ENCODE results near the gene PPP1R14C. TPM values are rescaled to one million over a fixed set of nuclear protein-coding genes. Genes with fewer than 3 reads are reported as not detected.

PPP1R14C gene
- total and polyA plus RNA-seq, 4 donors: 6.5 to 68.4 (median 24.0) TPM

GRCh38 chr6:150267686-150268561, 125.1 kb downstream of the PPP1R14C start:
- ATAC-seq (ENCODE audit: insufficient read depth, low FRiP score): peak; percentile 37
- no peak overlapping the region for H3K27ac ChIP-seq (ENCODE audit: low read depth in 1 of 2, low read length in 1 of 2)
- no peak overlapping the region for H3K9ac ChIP-seq (ENCODE audit: insufficient read depth in 1 of 2, low read length in 2 of 2)

DNA sequence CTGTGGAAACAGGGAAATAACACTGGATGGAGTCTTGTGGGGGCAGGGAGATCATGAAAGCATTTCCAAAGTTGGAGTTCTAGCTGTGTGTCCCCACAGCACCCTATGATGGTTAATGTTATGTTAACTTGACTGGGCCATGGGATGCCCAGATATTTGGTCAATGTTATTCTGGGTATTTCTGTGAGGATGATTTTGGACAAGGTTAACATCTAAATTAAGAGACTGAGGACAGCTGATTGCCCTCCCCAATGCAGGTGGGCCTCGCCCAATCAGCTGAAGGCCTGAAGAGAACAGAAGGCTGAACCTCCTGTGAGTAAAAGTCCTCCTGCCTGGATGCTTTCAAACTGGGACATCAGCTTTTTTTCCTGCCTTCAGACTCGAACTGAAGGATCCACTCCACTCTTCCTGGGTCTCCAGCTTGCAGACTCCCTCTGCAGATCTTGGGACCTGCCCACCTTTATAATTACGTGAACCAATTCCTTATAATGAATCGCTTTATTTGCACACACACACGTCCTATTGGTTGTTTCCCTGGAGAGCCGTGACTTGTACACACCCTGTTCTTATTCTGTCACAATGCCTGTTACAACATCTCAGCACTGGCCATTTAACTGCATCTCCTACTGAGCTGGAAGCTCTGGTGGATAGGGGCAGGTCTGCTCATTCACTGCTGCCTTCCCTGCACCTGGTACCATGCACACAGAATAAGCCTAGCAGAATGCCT, 126.4 kb downstream of the PPP1R14C start:
- DNase-seq (no peak), ATAC-seq (ENCODE audit: insufficient read depth, low FRiP score) (no peak)
- no peaks in the 10 kb centered on the region for H3K36me3 ChIP-seq (ENCODE audit: control insufficient read depth in 4 of 4, insufficient read depth in 4 of 4, low read length in 4 of 4)
- H3K9ac ChIP-seq (ENCODE audit: insufficient read depth in 1 of 2, low read length in 2 of 2): no peak overlapping the region
- H3K4me1 ChIP-seq (ENCODE audit: control insufficient read depth in 5 of 5, insufficient read depth in 5 of 5, low read length in 5 of 5): no peaks in the 10 kb centered on the region
- no peaks in the 10 kb centered on the region for H3K27me3 ChIP-seq (ENCODE audit: control insufficient read depth in 3 of 3, insufficient read depth in 3 of 3, low read length in 2 of 3)
- 84 to 91% methylated on average over 6 of the region's 6 CpGs for WGBS, 2 donors
- peaks cover 0 to 2% (median 0%) of the 10 kb centered on the region in 4 donors for H3K9me3 ChIP-seq (ENCODE audit: control insufficient read depth in 4 of 4, insufficient read depth in 3 of 4, low read length in 3 of 4)
- TF ChIP-seq, protein P1, sequence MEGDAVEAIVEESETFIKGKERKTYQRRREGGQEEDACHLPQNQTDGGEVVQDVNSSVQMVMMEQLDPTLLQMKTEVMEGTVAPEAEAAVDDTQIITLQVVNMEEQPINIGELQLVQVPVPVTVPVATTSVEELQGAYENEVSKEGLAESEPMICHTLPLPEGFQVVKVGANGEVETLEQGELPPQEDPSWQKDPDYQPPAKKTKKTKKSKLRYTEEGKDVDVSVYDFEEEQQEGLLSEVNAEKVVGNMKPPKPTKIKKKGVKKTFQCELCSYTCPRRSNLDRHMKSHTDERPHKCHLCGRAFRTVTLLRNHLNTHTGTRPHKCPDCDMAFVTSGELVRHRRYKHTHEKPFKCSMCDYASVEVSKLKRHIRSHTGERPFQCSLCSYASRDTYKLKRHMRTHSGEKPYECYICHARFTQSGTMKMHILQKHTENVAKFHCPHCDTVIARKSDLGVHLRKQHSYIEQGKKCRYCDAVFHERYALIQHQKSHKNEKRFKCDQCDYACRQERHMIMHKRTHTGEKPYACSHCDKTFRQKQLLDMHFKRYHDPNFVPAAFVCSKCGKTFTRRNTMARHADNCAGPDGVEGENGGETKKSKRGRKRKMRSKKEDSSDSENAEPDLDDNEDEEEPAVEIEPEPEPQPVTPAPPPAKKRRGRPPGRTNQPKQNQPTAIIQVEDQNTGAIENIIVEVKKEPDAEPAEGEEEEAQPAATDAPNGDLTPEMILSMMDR (IDR thresholded peaks at IDR 0.05; ENCODE audit: control extremely low read depth, extremely low read depth): no peak
- H3K27ac ChIP-seq (ENCODE audit: low read depth in 1 of 2, low read length in 1 of 2): no peak overlapping the region
- H3K4me3 ChIP-seq: no peak overlapping the region

More at GRCh38 chr6:150267686-150268561, 125.1 kb downstream of the PPP1R14C start:
- 74 to 88% methylated on average over 11 of the region's 11 CpGs for WGBS, 2 donors
- TF ChIP-seq, protein P1 (IDR thresholded peaks at IDR 0.05; ENCODE audit: control extremely low read depth, extremely low read depth): no peak
- no peak overlapping the region for H3K4me3 ChIP-seq
- no peaks in the 10 kb centered on the region for H3K36me3 ChIP-seq (ENCODE audit: control insufficient read depth in 4 of 4, insufficient read depth in 4 of 4, low read length in 4 of 4)
- peaks cover 0 to 2% (median 0%) of the 10 kb centered on the region in 4 donors for H3K9me3 ChIP-seq (ENCODE audit: control insufficient read depth in 4 of 4, insufficient read depth in 3 of 4, low read length in 3 of 4)
- no peaks in the 10 kb centered on the region for H3K27me3 ChIP-seq (ENCODE audit: control insufficient read depth in 3 of 3, insufficient read depth in 3 of 3, low read length in 2 of 3)
- DNase-seq: peak; percentile 20 to 50 (median 37)
- H3K4me1 ChIP-seq (ENCODE audit: control insufficient read depth in 5 of 5, insufficient read depth in 5 of 5, low read length in 5 of 5): peaks cover 0 to 5% (median 0%) of the 10 kb centered on the region in 5 donors

- DNase-seq (no peak), ATAC-seq (ENCODE audit: insufficient read depth, low FRiP score) (no peak)
- Histone ChIP-seq H3K36me3 (ENCODE audit: control insufficient read depth in 4 of 4, insufficient read depth in 4 of 4, low read length in 4 of 4) (no peaks in the 10 kb centered on the region), H3K9ac (ENCODE audit: insufficient read depth in 1 of 2, low read length in 2 of 2) (no peak overlapping the region), H3K4me1 (ENCODE audit: control insufficient read depth in 5 of 5, insufficient read depth in 5 of 5, low read length in 5 of 5) (no peaks in the 10 kb centered on the region), H3K27me3 (ENCODE audit: control insufficient read depth in 3 of 3, insufficient read depth in 3 of 3, low read length in 2 of 3) (no peaks in the 10 kb centered on the region), H3K9me3 (ENCODE audit: control insufficient read depth in 4 of 4, insufficient read depth in 3 of 4, low read length in 3 of 4) (peaks cover 0 to 2% (median 0%) of the 10 kb centered on the region in 4 donors), H3K4me3 (no peak overlapping the region), H3K27ac (ENCODE audit: low read depth in 1 of 2, low read length in 1 of 2) (no peak overlapping the region)
- 69 to 89% methylated on average over 4 of the region's 4 CpGs for WGBS, 2 donors
- TF ChIP-seq, protein P1 (IDR thresholded peaks at IDR 0.05; ENCODE audit: control extremely low read depth, extremely low read depth): no peak
Observed at GRCh38 chr6:150269857-150270223, 127.0 kb downstream of the PPP1R14C start.

All from lung (tissue), 12 donors.